RKO (cell line): ENCODE results near the gene OAF.

Source experiments
- DNase-seq: peaks from one replicate; pipeline ENCODE4 v3.0.0-alpha.2; 2016; ENCODE audit warnings: low spot score

Gene OAF

GRCh38 chr11:120222916-120223315, 12.1 kb downstream of the OAF start:
- DNase-seq: no peak

- no peak for DNase-seq
Measured at GRCh38 chr11:120223793-120224192, 13.0 kb downstream of the OAF start.

GRCh38 chr11:120224361-120224760, 13.5 kb downstream of the OAF start:
- no peak for DNase-seq

- no peak for DNase-seq
Measured at GRCh38 chr11:120224972-120225909, 14.4 kb downstream of the OAF start.

GRCh38 chr11:120226242-120226641, 15.4 kb downstream of the OAF start:
- no peak for DNase-seq

- no peak for DNase-seq
Measured at GRCh38 chr11:120226714-120227113, 15.9 kb downstream of the OAF start.

- no peak for DNase-seq
Measured at GRCh38 chr11:120227228-120227852, 16.5 kb downstream of the OAF start.

- DNase-seq: no peak
Measured at GRCh38 chr11:120228794-120229384, 18.1 kb downstream of the OAF start.

- peak; percentile 22 for DNase-seq
Measured at GRCh38 chr11:120229451-120230424, 18.9 kb downstream of the OAF start.

GRCh38 chr11:120230433-120231071, 19.7 kb downstream of the OAF start:
- DNase-seq: no peak

- DNase-seq: no peak
Measured at GRCh38 chr11:120231963-120232362, 21.1 kb downstream of the OAF start.

- DNase-seq: no peak
Measured at GRCh38 chr11:120233207-120233803, 22.5 kb downstream of the OAF start.

- peak; percentile 41 for DNase-seq
Measured at GRCh38 chr11:120235024-120235628, 24.3 kb downstream of the OAF start.

GRCh38 chr11:120236169-120237107, 25.6 kb downstream of the OAF start:
- peak; percentile 47 for DNase-seq

GRCh38 chr11:120238968-120239620, 28.3 kb downstream of the OAF start:
- DNase-seq: no peak

GRCh38 chr11:120239713-120240640, 29.1 kb downstream of the OAF start, which contains the start of gene POU2F3:
Gene POU2F3 (plus strand): TSS chr11:120240140. CDS start chr11:120240344, 204 bp downstream.
- DNase-seq: no peak

- no peak for DNase-seq
Measured at GRCh38 chr11:120240866-120241265, 30.0 kb downstream of the OAF start.
